Lower lobe of right lung (tissue), 2 donors: ENCODE data around the gene CEND1. TPM values are rescaled to one million over a fixed set of nuclear protein-coding genes. Genes with fewer than 3 reads are reported as not detected.

Experiments
- ATAC-seq, 2 donors: fragments of 200-7000 bp; cut with Tn5 transposase; one replicate each; pipeline ENCODE4 v1.9.1; 2020 to 2022; ENCODE audit warnings: mild to moderate bottlenecking in 2 of 2, moderate library complexity in 2 of 2
- DNase-seq: peaks from one replicate; pipeline ENCODE4 v3.0.0-alpha.2; 2020
- H3K27ac ChIP-seq: fragments of 200-600 bp; one replicate; pipeline ENCODE4 v1.8.0; 2022
- H3K27me3 ChIP-seq: fragments of 200-600 bp; one replicate; pipeline ENCODE4 v1.8.0; 2022; ENCODE audit warnings: low read depth
- H3K36me3 ChIP-seq: fragments of 200-600 bp; one replicate; pipeline ENCODE4 v1.8.0; 2022; ENCODE audit warnings: mild to moderate bottlenecking
- H3K4me1 ChIP-seq: fragments of 200-600 bp; one replicate; pipeline ENCODE4 v1.8.0; 2022
- H3K4me3 ChIP-seq: fragments of 200-600 bp; one replicate; pipeline ENCODE4 v1.8.0; 2022; ENCODE audit warnings: mild to moderate bottlenecking
- H3K9me3 ChIP-seq: fragments of 200-600 bp; one replicate; pipeline ENCODE4 v1.8.0; 2022
- intact Hi-C: fragments of 100-400 bp; cut with DNase I; formaldehyde crosslinking; loops from one replicate; pipeline ENCODE4 v1.11.0; 2022
- total RNA-seq: library from RNA; stranded (reverse); fragmentation: NEBNext Ultra II Directional; extraction: Animal tissue kit (Norgen Biotek cat#: 25700); gene quantifications from one replicate; pipeline ENCODE4 v1.2.1, GENCODE V29; 2021
- TF ChIP-seq, protein P1 (sequence below): fragments of 200-600 bp; IDR thresholded peaks from one replicate; pipeline ENCODE4 v1.8.0; 2022; ENCODE audit warnings: antibody characterized with exemption, mild to moderate bottlenecking
- donor health status: DM: no; HTN: yes; CAD: no; lungs with severe emphysema.

The CEND1 gene
- total RNA-seq, 1 donor from 2014 or later, result not detected

- Histone ChIP-seq H3K9me3 (no peaks in the 10 kb centered on the region), H3K4me1 (peaks cover 8% of the 10 kb centered on the region), H3K27ac (no peak overlapping the region), H3K36me3 (no peaks in the 10 kb centered on the region), H3K4me3 (no peak overlapping the region), H3K27me3 (peaks cover 2% of the 10 kb centered on the region)
- intact Hi-C loops, result no loop called here
- no peak for ATAC-seq
- TF ChIP-seq, protein P1, sequence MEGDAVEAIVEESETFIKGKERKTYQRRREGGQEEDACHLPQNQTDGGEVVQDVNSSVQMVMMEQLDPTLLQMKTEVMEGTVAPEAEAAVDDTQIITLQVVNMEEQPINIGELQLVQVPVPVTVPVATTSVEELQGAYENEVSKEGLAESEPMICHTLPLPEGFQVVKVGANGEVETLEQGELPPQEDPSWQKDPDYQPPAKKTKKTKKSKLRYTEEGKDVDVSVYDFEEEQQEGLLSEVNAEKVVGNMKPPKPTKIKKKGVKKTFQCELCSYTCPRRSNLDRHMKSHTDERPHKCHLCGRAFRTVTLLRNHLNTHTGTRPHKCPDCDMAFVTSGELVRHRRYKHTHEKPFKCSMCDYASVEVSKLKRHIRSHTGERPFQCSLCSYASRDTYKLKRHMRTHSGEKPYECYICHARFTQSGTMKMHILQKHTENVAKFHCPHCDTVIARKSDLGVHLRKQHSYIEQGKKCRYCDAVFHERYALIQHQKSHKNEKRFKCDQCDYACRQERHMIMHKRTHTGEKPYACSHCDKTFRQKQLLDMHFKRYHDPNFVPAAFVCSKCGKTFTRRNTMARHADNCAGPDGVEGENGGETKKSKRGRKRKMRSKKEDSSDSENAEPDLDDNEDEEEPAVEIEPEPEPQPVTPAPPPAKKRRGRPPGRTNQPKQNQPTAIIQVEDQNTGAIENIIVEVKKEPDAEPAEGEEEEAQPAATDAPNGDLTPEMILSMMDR, result no peak
- DNase-seq, result no peak
Measured at GRCh38 chr11:737366-737765, 52.5 kb downstream of the CEND1 start.

Other genes starting within 250 kb of the CEND1 start
- gene LMNTD2, start 229.4 kb downstream of the CEND1 start, total RNA-seq, result 6.0 TPM
- gene RASSF7, start 229.1 kb downstream of the CEND1 start, total RNA-seq, result 71.5 TPM
- gene PHRF1, start 213.6 kb downstream of the CEND1 start, total RNA-seq, result 31.5 TPM
- 84.8 TPM for gene IRF7, start 174.1 kb downstream of the CEND1 start, total RNA-seq
- not detected for gene CDHR5, start 165.1 kb downstream of the CEND1 start, total RNA-seq
- gene SCT, start 162.9 kb downstream of the CEND1 start, total RNA-seq, result not detected
- 1.3 TPM for gene DRD4, start 152.8 kb downstream of the CEND1 start, total RNA-seq
- gene DEAF1, start 94.9 kb downstream of the CEND1 start, total RNA-seq, result 32.0 TPM
- 33.9 TPM for gene TMEM80, start 94.3 kb downstream of the CEND1 start, total RNA-seq
- 156 TPM for gene EPS8L2, start 83.9 kb downstream of the CEND1 start, total RNA-seq
- 218 TPM for gene TALDO1, start 42.6 kb downstream of the CEND1 start, total RNA-seq
- gene GATD1, start 12.6 kb downstream of the CEND1 start, total RNA-seq, result 46.7 TPM
- gene SLC25A22, start 8.2 kb upstream of the CEND1 start, total RNA-seq, result 18.2 TPM
- gene PIDD1, start 15.1 kb upstream of the CEND1 start, total RNA-seq, result 12.6 TPM
- 1,518 TPM for gene RPLP2, start 19.9 kb upstream of the CEND1 start, total RNA-seq
- gene PNPLA2, start 28.8 kb upstream of the CEND1 start, total RNA-seq, result 137 TPM
- gene CRACR2B, start 37.8 kb upstream of the CEND1 start, total RNA-seq, result 43.6 TPM
- gene CD151, start 42.9 kb upstream of the CEND1 start, total RNA-seq, result 387 TPM
- gene POLR2L, start 52.4 kb upstream of the CEND1 start, total RNA-seq, result 127 TPM
- gene TSPAN4, start 52.8 kb upstream of the CEND1 start, total RNA-seq, result 140 TPM
- 65.0 TPM for gene CHID1, start 120.7 kb upstream of the CEND1 start, total RNA-seq
- gene AP2A2, start 135.8 kb upstream of the CEND1 start, total RNA-seq, result 130 TPM
- gene MUC6, start 246.6 kb upstream of the CEND1 start, total RNA-seq, result 0.09 TPM